NK-92 treated with Interleukin-12 subunit alpha and Interleukin-12 subunit beta, amount 100 ng/mL, for 24 hours (cell line): Measurements from ENCODE around the gene FXR1.
"Not testable (repeated sequence)": the region's sequence is repeated elsewhere in the genome, so short reads cannot be mapped to it uniquely, and the experiment has no call there.

ENCODE experiments used
- DNase-seq: peaks from one replicate; lab custom pipeline; 2025; lab: John Stamatoyannopoulos, UW

The FXR1 gene

DNA sequence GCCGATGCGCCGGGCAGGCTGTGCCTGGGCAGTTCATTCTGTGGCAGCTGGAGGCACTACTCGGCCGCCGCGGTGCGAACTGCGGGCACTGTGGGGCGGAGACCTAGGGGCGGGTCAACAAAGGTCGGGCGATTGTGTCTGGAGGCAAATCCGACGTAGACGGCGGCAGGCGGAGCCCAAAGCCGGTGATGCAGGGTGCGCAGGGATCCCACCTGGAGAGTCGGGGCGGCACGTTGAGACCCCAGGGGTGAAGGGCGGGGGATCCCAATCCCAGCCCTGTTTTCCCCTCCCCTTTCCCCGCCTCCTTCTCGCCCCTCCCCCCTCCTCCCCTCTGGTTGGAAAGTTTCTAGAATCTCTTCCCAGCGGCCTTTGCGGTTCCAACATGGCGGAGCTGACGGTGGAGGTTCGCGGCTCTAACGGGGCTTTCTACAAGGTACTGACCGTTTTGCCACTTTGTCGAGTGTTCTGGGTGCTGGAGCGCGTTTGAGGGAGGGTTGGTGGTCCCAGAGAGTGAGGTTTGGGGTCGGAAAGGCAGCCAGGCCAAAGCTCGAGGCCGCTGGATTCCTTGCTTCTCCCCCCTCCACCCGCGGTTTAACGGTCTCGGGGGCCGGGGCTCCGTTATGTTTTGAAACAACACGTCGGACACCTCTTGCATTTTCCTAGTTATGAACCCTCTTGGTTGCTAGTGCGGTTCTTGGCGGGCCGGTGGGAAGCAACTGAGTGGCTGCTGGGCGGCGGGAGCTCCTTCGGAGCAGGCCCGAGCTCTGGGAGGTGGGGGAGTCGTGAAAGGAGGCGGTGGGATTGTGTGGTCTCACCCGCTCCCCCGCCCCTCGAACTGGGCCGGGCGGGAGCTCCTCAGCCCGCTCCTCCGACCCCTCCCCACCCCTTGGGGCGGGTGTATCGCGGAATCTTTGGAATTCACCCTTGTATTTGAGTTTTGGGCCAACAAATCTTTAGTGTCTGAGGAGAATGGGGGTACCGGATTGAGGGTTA lies at the start of gene FXR1:
TSS of gene FXR1 (plus strand) at position 367 of the 993 bp plus-strand sequence. CDS start at position 383, 16 bp downstream.
- peak; percentile 96 for DNase-seq

DNA sequence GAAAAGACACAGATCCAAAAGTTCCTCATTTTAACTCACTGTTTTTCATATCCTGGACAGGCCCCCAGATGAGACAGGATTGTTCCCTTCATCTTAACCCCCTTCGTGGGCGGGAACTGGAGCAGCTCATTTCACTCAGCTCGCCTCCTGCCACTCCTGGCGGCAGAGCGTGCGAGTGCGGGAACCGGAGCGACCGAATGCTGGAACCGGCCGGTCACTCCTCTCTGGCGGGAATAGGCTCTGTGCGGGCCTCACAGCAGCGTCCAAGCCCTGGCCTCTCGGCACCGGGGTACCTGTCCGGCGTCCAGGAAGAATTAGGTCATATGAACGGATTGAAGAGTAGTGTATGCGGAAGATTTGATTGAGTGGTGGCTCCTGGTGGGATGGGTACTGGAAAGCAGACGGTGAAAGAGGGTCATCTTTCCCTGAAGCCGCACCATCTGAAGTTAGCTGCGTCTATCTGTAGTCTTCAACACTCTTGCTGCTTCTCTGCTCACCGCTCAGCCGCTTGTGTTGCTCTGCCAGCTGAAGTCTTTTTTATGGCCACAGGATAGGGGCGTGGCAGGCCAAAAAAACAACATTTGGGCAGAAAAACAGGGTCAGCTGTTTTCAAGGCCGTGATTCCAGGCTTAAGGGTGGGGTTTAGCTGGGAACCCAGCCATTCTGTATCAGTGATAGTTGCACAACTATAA lies 42.3 kb upstream of the FXR1 start:
- no peak for DNase-seq

DNA sequence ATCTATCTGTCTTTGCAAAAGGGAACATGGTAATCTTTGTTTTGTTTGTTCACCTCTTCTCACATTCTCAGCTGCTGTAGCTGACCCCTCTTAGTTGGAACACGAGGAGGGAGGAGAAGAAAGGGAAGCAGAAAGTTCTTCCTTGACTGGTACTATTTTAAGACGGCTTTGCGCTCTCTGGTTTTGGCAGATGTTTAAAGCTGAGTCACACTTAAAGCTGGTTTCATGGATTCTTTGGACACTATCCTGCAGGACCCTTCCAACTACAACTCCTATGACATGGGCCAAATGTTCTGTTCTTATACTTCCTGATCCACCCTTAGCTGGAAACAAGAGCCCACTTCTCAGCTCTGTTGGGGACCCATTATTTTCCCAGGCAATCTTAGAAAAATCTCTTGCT lies 40.6 kb upstream of the FXR1 start:
- DNase-seq = no peak

DNA sequence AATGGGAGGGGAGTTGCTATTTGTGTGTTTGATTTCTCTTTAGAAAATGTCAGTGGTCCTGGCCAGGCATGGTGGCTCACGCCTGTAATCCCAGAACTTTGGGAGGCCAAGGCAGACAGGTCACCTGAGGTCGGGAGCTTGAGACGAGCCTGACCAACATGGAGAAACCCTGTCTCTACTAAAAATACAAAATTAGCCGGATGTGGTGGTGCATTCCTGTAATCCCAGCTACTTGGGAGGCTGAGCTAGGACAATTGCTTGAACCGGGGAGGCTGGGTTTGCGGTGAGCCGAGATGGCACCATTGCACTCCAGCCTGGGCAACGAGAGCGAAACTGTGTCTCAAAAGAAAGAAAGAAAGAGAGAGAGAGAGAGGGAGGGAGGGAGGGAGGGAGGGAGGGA lies 40.0 kb upstream of the FXR1 start:
- not testable (repeated sequence) for DNase-seq

DNA sequence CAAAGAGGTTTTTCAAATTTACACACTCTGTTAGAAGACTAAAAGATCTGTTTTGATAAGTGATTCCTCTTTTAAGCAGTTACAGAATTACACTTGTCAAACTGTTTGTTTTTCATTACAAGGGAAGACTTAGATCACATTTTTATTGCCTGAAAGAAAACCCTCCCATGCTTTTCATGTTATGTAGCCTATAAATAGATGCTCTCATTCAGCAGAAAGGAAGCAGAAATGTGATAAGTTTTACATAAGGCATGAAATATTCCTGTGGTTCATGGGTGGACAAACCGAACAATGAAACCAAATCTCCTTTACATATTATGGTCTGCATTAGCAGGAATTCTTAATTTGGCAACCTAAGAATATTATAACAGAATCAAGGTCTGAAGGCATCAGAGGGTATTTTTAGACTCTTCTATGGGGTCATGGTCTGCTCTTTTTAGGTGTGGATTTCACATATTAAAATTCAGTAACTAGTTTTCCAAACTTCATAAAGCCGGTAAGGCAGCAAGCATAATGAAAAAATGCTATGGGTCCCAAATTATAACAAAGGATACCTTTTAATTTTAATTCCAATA lies 37.3 kb upstream of the FXR1 start:
- DNase-seq = no peak

DNA sequence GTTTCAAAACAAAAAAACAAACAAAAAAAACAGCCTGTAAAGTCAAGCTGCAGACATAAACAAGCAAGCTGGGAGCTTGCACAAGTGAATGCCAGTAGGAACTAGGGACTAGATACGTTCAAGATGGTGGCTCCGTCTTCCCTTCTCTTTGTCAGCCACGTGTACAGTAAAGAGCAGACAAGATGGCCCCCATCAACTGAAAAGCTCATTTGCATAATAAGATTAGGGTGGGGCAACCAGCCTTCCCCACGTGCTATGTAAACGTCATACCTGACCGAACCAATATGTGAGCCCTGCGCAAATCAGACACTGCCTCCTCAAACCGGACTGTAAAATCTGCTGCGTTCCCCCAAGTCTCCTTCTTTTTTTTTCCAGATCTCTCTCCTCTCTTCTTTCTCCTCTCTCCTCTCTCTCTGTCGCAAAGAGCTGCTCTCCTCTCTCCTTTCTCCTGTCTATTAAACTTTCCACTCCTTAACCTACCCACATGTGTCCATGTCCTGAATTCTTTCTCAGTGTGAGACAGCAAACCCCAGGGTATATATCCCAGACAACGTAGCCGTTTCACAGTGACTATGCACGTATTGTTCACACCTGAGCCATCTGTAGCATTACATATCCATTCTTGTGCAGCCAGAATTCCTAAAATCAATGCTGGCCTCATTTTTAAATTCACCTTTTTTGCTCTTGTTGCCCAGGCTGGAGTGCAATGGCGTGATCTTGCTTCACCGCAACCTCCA lies 31.2 kb upstream of the FXR1 start:
- no peak for DNase-seq

DNA sequence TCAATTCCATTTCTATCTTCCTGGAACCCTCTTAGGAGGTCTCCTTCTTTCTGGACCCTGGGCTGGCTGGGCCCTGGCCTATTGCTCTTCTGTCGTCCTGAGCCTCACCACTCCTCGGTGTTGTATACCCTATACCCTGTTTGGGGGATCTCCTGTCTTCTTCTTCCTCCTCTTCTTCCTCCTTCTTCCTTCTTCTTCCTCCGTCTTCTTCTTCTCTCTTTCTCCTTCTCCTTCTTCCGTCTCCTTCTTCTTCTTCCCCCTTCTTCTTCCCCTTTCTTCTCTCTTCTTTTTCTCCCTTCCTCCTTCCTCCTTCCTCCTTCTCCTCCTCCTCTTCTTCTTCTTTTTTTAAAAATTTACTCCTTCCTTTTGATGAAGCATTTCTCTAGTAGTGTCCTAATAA lies 30.4 kb upstream of the FXR1 start:
- DNase-seq = no peak

DNA sequence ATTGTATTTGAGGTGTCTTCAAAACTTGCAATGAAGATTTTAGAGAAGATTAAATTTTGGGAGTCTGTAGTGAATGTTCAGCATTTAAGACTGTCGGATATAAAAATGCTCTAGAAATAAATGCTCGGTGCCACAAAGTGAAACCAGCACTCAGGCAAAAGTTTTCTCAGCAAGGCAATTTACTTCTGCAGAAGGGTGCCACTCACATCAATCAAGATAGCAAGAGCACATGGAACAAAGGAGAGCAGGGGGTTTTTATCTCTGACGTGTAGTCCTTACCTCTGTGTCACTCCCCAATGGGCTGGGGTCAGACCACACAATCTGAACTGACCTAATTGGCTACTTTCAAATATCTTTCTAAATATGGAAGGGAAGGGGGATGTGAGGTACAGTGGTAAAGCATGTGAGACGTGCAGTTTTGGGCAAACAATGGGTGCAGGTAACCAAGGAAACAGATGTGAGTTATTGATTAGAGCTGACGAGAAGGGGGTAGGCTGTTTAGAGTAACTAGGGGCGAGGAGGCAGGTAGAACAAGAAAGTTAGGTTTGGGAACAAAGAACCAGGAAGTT lies 23.4 kb upstream of the FXR1 start:
- no peak for DNase-seq

DNA sequence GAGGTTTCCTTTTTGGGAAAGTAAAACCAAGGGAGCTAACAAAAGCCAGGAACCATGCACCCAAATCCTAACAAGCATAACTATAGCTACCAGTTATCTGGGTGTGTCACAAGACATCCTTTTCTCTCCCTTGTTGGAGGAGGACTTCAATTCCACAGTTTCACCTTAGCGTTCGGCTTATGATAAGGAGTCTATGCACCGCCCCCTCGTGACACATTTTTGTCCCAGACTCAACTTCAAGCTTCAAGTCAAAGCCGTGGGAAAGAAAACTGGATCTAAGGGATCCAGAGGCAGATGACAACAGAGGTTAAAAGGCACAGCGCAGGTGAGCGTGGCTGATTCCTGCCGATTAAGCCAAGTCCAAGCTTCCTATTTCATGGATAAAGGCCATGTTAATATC lies 13.9 kb upstream of the FXR1 start:
- no peak for DNase-seq

DNA sequence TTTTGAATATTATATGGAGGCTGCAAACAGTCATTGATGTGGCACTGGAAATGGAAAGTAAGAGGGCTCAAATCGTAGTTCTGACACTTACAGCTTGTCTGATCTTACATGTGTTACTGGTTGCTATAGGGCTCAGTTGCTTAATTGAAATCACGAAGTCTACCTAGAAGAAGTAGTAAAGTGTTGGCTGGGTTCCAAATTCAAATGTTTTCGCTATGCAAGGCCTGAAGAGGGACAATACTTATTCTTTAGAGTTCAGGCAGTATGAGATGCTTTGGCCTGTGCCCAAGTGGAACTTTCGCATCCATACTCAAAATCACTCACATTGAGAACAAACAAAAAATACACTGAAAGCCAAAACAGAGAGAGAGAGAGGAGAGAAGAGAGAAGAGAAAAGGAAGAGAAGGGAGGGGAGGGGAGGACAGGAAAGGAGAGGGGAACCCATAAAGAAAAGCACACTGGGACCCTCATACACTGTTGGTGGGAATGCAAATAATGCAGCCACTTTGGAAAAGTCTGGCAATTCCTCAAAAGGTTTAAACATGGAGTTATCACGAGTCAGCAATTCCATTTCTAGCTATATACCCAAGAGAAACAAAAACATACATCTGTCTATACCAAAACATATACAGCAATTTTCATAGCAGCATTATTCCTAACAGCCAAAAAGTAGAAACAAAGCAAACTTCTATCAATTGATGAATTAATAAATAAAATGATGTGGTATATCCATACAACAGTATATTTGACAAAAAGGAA lies 2.9 kb upstream of the FXR1 start:
- no peak for DNase-seq

DNA sequence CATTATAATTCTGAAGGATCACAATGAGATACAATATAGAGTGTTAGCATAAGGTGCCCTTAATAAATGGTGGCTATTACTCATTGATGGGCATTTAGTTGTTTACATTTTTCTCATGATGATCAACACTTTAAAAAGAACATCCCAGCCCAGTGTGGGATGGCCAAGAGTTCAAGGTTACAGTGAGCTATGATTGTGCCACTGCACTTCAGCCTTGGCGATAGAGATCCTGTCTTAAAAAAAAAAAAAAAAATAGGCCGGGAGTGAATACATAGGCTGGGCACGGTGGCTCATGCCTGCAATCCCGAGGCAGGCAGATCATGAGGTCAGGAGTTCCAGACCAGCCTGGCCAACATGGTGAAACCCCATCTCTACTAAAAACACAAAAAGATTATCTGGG lies 1.6 kb upstream of the FXR1 start:
- no peak for DNase-seq

DNA sequence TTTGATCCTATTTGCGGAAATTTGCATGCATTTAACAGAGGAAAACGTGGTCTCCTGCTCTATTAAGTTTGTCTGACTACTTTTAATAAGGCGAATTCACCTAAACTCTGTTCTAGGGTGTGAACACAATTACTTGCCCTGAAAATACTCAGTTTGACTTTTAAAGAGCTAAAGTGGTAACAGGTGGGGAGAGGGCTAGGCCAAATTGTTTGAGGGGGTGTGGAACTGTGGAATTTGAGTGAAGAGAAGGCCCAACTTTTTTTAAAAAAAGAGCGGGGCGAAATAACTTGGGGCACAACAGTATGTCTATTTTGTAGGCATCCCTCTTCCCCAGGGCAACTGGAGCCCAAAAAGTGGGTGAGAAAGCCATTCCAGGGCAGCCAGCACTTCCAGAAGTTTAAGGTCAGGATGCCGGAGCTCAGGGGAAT lies 580 bp upstream of the FXR1 start:
- DNase-seq = no peak

DNA sequence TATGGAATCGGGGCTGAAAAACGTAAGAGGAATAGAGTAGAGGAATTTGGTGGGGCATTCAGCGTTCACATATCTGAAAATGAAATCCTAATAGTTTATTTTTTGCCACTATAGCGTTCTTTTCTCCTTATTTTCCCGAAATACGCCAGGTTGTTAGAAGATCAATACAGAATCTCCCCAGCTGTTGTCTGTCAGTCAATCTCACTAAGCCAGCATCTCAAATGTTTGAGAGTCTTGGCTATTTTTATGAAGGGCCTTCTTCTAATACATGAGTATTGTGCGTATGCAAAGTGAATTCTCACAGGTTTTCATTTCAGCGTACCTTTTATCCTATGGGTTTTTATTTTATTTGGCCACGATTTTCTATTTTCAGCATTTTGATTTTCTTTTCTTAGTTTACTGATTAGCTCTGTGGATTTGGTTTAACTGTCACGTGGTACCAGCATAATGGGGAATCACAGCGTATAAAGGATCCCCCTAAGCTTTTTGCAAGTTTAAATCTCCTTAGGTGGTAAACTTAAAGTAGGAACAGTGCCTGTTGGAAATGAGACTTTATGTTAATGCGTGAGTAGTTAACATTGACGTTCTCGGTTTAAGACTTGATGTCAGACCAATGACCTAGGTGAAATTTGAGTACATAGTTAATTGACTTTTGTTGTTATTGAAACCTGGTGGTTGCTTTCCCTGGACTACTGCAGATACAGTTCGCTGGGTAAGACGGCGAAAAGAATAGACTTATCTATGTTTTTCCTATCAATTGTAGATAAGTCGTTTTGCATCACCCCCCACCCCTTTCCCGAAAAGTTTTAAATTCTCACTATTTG lies 1.3 kb downstream of the FXR1 start:
- DNase-seq = no peak

DNA sequence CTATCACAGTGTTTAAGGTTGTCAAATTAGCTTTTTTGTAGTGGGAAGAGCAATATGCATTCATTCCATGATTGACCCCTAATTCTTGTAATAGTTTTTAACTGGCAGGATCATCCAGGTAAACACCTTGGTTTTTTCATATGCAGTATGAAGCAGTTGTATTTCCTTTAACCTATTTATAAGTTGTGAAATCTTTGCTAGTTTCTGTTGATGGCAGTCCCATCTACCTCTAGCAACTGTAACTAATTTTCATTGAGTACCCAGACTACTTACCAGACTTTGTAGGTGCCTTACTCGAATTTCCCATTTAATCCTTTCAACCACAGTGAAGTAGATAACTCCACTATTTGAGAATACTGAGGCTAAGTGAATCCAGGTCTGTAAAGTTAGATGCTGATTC lies 6.1 kb downstream of the FXR1 start:
- DNase-seq = no peak

DNA sequence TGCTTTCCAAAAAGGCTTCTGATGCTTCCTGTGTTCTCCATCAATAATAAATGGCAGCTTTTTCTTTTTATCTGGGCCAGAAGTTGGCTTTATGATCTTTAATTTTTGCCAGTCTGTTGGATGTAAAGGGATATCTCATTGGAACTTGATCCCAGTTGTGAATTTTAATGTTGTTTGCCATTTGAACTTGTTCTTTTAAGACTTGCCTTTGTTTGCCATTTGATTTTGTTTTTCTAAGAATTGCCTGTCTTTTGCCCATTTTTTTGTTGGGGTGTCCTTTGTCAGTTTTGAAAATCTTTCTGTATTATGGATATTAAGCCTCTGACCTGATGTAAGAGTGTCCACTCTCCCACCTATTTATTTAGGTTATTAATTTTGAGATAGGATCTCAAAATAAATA lies 9.8 kb downstream of the FXR1 start:
- DNase-seq = no peak

DNA sequence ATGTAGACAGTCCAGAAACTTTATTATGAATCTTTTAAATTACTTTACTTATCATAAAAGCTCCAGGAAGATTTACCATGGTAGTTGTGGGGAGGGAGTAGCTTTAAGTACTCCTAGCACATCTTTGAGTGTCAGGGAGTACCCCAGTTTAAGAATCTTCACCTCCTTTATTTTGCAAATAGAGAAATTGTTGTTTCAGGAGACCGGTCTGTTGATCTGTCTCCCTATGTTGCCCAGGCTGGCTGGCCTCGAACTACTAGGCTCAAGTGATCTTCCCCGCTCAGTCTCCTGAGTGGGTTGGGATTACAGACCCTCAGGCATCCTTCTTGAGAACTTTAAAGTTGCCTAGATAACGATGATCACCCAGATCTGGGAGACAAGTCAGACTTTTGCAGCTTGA lies 11.1 kb downstream of the FXR1 start:
- DNase-seq = no peak

DNA sequence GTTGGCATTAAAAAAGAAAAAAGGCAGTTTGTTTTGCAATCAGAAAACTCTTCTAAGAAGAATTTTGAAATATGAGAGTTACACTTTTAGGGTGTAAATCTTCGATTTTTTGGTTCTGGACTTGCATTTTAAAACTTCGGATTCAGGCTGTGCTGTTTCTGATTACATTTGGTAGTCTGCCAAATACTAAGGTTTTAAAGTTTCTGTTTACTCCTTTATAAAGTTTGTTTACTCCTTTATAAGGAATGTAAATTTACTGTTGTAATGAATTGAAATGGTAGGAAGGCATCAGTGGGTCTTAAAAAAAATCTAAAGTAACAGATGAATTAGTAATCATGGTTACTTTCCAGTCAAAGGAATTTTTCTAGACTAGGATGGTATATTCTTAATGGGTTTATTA lies 14.1 kb downstream of the FXR1 start:
- no peak for DNase-seq

DNA sequence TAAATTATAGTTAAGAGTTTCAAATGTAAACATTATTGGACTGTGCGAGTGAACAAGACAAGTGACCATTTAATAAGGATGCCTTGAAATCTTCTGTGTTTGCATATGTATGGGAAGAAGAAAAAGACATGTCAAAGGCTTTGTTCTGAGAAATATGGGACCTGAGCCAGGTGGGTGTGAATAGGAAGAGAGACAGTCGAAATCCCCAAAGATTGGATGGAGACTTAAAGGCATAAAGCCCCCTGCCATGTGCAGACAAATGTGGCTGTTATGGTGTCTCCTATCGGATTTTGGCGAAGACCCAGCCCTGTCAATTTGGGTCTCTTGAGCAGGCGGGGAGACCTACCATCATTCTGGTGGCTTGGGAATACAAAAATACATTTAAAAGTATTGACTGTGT lies 16.9 kb downstream of the FXR1 start:
- no peak for DNase-seq

DNA sequence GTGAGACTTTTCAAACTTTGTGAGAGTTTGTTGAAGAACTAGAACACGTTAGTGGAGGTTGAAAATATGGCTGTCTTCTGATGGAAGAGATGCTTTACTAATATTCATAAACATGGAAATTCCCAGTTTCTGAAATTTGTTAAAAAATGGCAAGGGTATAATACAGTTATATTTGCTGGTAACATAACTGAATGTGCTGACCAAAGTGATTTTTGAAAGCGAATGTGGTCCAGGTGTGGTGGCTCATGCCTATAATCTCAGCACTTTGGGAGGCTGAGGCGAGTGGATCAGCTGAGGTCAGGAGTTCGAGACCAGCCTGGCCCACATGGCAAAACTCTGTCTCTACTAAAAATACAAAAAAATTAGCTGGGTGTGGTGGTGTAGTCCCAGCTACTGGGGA lies 18.1 kb downstream of the FXR1 start:
- DNase-seq = no peak

DNA sequence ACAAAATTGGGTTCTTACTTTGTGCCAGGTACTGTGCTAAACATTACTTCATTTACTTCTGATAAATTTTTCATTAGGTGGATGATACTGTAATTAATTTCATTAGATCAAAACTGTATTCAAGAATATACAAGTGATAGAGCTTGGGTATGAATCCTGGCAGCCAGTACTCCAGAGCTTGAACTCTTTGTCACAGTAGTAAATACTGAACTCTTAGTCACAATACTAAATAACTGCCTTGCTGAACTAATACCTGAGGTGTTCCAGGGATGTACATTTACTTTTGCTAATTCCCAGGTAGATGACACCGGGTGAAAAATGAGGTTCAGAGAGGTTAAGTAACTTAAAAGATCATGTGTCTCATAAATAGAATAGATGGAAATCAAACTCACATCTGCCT lies 20.3 kb downstream of the FXR1 start:
- DNase-seq = no peak
